22Rv1 (cell line): Measurements from ENCODE around the gene SPIN1.

Experiments
- ZFX ChIP-seq: fragments of 450-650 bp; IDR thresholded peaks from 2 replicates; pipeline ENCODE4 v1.6.1; 2017; ENCODE audit warnings: antibody characterized with exemption, borderline replicate concordance
- TF ChIP-seq, protein P1 (sequence below): fragments of 450-650 bp; IDR thresholded peaks from 2 replicates; pipeline ENCODE4 v1.5.1; 2017; ENCODE audit warnings: mild to moderate bottlenecking

DNA sequence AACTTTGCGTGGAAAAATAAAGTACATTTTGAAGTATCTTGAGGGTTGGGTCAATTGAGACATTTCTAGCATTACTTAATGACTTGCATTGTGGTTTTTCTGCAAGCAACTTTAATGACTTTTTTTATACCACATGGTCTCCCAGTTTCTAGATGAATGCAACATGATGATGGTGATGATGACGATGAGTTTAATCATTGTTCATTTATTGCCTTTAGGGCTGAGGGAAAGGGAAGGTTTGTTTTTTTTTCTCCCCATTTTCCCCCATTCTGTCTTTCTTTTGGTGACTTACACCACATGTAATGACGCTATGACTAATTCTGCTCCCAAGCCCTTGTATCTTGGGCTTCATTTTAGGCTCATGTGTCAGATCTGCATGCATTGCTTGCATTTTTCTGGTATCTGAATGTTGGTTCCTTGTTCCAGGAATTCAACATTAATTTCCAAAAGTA lies 89.1 kb downstream of the SPIN1 start:
- TF ChIP-seq, protein P1, sequence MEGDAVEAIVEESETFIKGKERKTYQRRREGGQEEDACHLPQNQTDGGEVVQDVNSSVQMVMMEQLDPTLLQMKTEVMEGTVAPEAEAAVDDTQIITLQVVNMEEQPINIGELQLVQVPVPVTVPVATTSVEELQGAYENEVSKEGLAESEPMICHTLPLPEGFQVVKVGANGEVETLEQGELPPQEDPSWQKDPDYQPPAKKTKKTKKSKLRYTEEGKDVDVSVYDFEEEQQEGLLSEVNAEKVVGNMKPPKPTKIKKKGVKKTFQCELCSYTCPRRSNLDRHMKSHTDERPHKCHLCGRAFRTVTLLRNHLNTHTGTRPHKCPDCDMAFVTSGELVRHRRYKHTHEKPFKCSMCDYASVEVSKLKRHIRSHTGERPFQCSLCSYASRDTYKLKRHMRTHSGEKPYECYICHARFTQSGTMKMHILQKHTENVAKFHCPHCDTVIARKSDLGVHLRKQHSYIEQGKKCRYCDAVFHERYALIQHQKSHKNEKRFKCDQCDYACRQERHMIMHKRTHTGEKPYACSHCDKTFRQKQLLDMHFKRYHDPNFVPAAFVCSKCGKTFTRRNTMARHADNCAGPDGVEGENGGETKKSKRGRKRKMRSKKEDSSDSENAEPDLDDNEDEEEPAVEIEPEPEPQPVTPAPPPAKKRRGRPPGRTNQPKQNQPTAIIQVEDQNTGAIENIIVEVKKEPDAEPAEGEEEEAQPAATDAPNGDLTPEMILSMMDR: no peak
- no peak for TF ChIP-seq ZFX
